KBM-7 (cell line): ENCODE results near the gene MC2R.

Experiments used
- DNase-seq: peaks from one replicate; pipeline ENCODE4 v3.0.0-alpha.2; 2015
- in situ Hi-C: fragments of 300-500 bp; cut with MboI; formaldehyde crosslinking; loops from 2 replicates; pipeline ENCODE4 v1.14.3; 2020; ENCODE audit warnings: low sequenced_read_pairs, low pct_unique_long_range_greater_than_20kb, mixed read lengths

MC2R gene

GRCh38 chr18:13836559-13836958 is 78.8 kb downstream of the MC2R start:
- in situ Hi-C loops = loop anchor here (25.0 kb wide), 1 partner anchor 251 kb away; no protein-coding TSS in a partner anchor
- DNase-seq = no peak

GRCh38 chr18:13835202-13835601 is 80.1 kb downstream of the MC2R start:
- no peak for DNase-seq
- in situ Hi-C loops = loop anchor here (25.0 kb wide), 1 partner anchor 252 kb away; no protein-coding TSS in a partner anchor

GRCh38 chr18:13834496-13835015 is 80.8 kb downstream of the MC2R start:
- DNase-seq = no peak
- in situ Hi-C loops = loop anchor here (25.0 kb wide), 1 partner anchor 253 kb away; no protein-coding TSS in a partner anchor
